Uterus (tissue), 4 donors: ENCODE results near the gene CAAP1. TPM values are rescaled to one million over a fixed set of nuclear protein-coding genes. Genes with fewer than 3 reads are reported as not detected.

Experiments
- DNase-seq, 2 donors: peaks; one replicate each; pipeline ENCODE4 v3.0.0-alpha.2; 2019 to 2020
- H3K27ac ChIP-seq, 2 donors: fragments of 200-600 bp; sonication (generic); 1 replicate in 1 of 2; 2 replicates in 1 of 2; pipeline ENCODE4 v1.5.1; 2016 to 2018
- H3K27me3 ChIP-seq, 2 donors: fragments of 200-600 bp; sonication (generic); one replicate each; pipeline ENCODE4 v1.5.1; 2018 to 2019; ENCODE audit warnings: control low read depth in 1 of 2
- H3K36me3 ChIP-seq, 2 donors: fragments of 200-600 bp; sonication (generic); one replicate each; pipeline ENCODE4 v1.5.1; 2019; ENCODE audit warnings: control low read depth in 1 of 2
- H3K4me1 ChIP-seq, 2 donors: fragments of 200-600 bp; sonication (generic); one replicate each; pipeline ENCODE4 v1.5.1; 2018 to 2019; ENCODE audit warnings: control low read depth in 1 of 2
- H3K4me3 ChIP-seq, 2 donors: fragments of 200-600 bp; sonication (generic); 1 replicate in 1 of 2; 2 replicates in 1 of 2; pipeline ENCODE4 v1.5.1; 2018 to 2019; ENCODE audit warnings: mild to moderate bottlenecking in 1 of 2
- H3K9me3 ChIP-seq, 2 donors: fragments of 200-600 bp; sonication (generic); one replicate each; pipeline ENCODE4 v1.5.1; 2019; ENCODE audit warnings: control low read depth in 1 of 2
- CTCF ChIP-seq, 4 experiments: fragments of 200-600 bp in 2 of 4; fragments of 450-650 bp in 2 of 4; sonication (generic) in 2 of 4; IDR thresholded peaks; one replicate each; pipeline ENCODE4 v1.5.1; 2016 to 2019; ENCODE audit warnings: antibody characterized with exemption in 4 of 4, mild to moderate bottlenecking in 2 of 4, moderate library complexity in 1 of 4
- POLR2A ChIP-seq, 2 donors: fragments of 450-650 bp; IDR thresholded peaks; one replicate each; pipeline ENCODE4 v1.6.1; 2016; ENCODE audit warnings: antibody characterized with exemption in 2 of 2, mild to moderate bottlenecking in 1 of 2, moderate library complexity in 1 of 2
- intact Hi-C: fragments of 100-400 bp; cut with DNase I; formaldehyde crosslinking; loops from one replicate; pipeline ENCODE4 v1.15.1; 2023; ENCODE audit warnings: low total_unique reads
- total RNA-seq, 4 donors: library from RNA; depleted of rRNA in 3 of 4; stranded (reverse); fragments of >200 nt in 3 of 4; gene quantifications; one replicate each; pipeline versions ENCODE4 v1.1.0 to v1.2.4, GENCODE V29; 2014 to 2023
- donor health status: DM: yes; HTN: yes; CAD: no.

CAAP1 gene
- total RNA-seq = 10 to 100 TPM in 3 of 4 donors, 1 to 10 TPM in 1; 1.3 to 34.0 (median 12.3) TPM

DNA sequence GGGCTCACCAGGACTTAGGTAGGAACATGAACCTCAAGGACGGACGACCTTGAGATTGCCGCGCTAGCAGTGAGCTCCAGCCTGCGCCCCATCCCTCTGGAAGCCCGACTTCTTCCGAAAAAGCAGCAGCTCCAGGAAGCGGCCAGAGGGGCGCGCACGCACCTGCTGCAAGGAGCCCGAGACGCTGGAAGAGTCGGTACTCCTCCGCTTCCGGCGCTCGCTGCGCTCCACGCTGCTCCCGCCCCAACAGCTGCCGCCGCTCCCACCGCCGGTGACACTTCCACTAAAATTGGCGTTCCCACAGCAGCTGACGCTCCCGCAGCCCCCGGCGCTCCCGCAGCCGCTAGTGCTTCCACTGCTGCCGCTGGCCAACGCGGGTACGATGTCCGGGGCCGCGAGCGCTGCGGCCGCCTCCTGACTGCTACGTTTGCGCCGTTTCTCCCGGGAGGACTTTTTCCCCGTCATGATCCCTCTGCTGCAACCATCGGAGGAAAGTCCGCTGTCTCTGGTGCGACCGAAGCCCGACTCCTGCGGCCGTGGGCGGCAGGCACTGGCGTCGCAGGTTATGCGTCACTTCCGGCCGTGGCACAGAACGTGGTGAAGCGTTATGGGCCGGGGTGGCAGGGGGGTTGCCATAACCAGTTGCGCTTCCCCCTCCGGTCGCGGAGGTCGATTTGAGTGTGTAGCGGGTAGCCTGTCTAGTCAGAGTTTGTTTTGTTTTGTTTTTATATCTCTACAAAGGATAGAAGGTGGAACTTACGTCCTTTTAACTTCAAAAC, at the start of gene CAAP1:
Gene CAAP1, minus strand, starts transcription at position 552 of the 779 bp plus-strand sequence. Its CDS starts 87 bp downstream, at position 465.
- TF ChIP-seq CTCF (IDR thresholded peaks at IDR 0.05) (peak; percentile 25 to 56 (median 39)), POLR2A (IDR thresholded peaks at IDR 0.05) (peak; percentile 29 to 52)

DNA sequence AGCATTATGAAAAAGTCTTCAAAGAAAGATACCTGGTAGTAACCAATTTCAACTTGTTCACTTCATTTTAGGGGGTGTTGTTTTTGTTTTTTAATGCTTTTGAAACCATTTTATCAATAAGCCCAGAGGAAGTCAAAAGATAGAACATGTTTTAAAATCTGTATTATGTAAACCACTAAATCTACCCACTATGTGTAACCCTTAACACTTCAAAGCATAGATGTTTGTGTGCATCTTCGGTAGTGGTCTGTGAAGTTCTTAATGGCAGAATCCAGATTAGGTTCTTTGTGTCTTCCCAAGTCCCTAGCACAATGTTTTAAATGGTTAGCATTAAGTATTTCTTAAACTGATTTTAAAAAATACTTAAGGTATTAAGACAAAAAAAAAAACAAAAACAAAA, 48.2 kb upstream of the CAAP1 start:
- intact Hi-C loops = no loop called here
- TF ChIP-seq POLR2A (IDR thresholded peaks at IDR 0.05) (no peak), CTCF (IDR thresholded peaks at IDR 0.05) (no peak)
- no peak overlapping the region for H3K4me3 ChIP-seq
- no peak overlapping the region for H3K27ac ChIP-seq
- DNase-seq = no peak
- H3K36me3 ChIP-seq = no peaks in the 10 kb centered on the region
- peaks cover 0 to 6% of the 10 kb centered on the region in 2 donors for H3K9me3 ChIP-seq
- H3K4me1 ChIP-seq = peaks cover 0 to 4% of the 10 kb centered on the region in 2 donors
- no peaks in the 10 kb centered on the region for H3K27me3 ChIP-seq

More for the DNA sequence above, at the start of gene CAAP1:
- H3K4me3 ChIP-seq = peak within 1 kb of the TSS; percentile 96 to 100
- peak; percentile 89 to 91 for DNase-seq
- H3K27me3 ChIP-seq = no peaks in the 10 kb centered on the region
- no peaks in the 10 kb centered on the region for H3K36me3 ChIP-seq
- intact Hi-C loops = no loop called here
- H3K9me3 ChIP-seq = no peaks in the 10 kb centered on the region
- peaks cover 7 to 9% of the 10 kb centered on the region in 2 donors for H3K4me1 ChIP-seq
- H3K27ac ChIP-seq = peak within 1 kb of the TSS; percentile 88 to 98

- TF ChIP-seq CTCF (IDR thresholded peaks at IDR 0.05) = no peak
- TF ChIP-seq POLR2A (IDR thresholded peaks at IDR 0.05) = no peak
- no peaks in the 10 kb centered on the region for H3K4me1 ChIP-seq
- H3K9me3 ChIP-seq = peaks cover 0 to 6% of the 10 kb centered on the region in 2 donors
- DNase-seq = no peak
- no peak overlapping the region for H3K4me3 ChIP-seq
- H3K27ac ChIP-seq = no peak overlapping the region
- no peaks in the 10 kb centered on the region for H3K27me3 ChIP-seq
- no peaks in the 10 kb centered on the region for H3K36me3 ChIP-seq
- intact Hi-C loops = no loop called here
Measured at GRCh38 chr9:26939955-26940711, 47.5 kb upstream of the CAAP1 start.

DNA sequence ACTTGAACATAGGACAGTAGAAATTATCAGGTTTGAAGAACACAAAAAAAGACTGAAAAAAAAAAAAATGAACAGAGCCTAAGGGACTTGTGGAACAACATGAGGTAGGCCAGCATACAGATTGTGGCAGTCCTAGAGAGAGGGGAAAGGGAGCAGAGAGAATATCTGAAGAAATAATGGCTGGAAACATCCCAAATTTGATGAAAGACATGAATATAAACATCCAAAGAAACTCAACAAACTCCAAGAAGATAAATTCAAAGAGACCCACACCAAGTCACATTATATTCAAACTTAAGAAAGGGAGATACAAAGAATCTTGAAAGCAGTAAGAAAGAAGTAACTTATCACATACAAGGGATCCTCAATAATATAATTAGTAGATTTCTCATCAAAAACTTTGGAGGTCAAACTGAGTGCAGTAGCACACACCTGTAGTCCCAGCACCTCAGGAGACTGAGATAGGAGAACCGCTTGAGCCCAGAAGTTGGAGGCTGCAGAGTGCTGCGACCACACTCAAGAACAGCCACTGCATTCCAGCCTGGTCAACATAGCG, 45.3 kb upstream of the CAAP1 start:
- Histone ChIP-seq H3K27ac (no peak overlapping the region), H3K36me3 (no peaks in the 10 kb centered on the region), H3K27me3 (no peaks in the 10 kb centered on the region), H3K4me1 (no peaks in the 10 kb centered on the region), H3K4me3 (no peak overlapping the region), H3K9me3 (peaks cover 0 to 6% of the 10 kb centered on the region in 2 donors)
- DNase-seq = no peak
- intact Hi-C loops = no loop called here
- no peak for TF ChIP-seq POLR2A (IDR thresholded peaks at IDR 0.05)
- no peak for TF ChIP-seq CTCF (IDR thresholded peaks at IDR 0.05)
